IPS-20b (cell line): ENCODE measurements around the gene NRXN2.

Experiments
- H3K27ac ChIP-seq: one replicate; pipeline ENCODE4 v1.5.1; 2013; ENCODE audit warnings: low read length
- H3K27me3 ChIP-seq: 2 replicates; pipeline ENCODE4 v1.6.1; 2013; ENCODE audit warnings: mild to moderate bottlenecking, low read length, inconsistent platforms; ENCODE audit not compliant: insufficient read depth
- H3K36me3 ChIP-seq: 2 replicates; pipeline ENCODE4 v1.6.1; 2013; ENCODE audit warnings: low read depth, mild to moderate bottlenecking, inconsistent platforms, low read length, moderate library complexity; ENCODE audit not compliant: insufficient read depth
- H3K4me1 ChIP-seq: 2 replicates; pipeline ENCODE4 v1.6.1; 2013; ENCODE audit warnings: mild to moderate bottlenecking, control low read depth, inconsistent platforms, low read length, moderate library complexity; ENCODE audit not compliant: insufficient read depth
- H3K4me3 ChIP-seq: 2 replicates; pipeline ENCODE4 v1.5.1; 2013; ENCODE audit warnings: mild to moderate bottlenecking, low read length, inconsistent platforms
- H3K9ac ChIP-seq: 2 replicates; pipeline ENCODE4 v1.6.1; 2013; ENCODE audit warnings: low read depth, mild to moderate bottlenecking, inconsistent platforms, low read length, moderate library complexity
- H3K9me3 ChIP-seq: 2 replicates; pipeline ENCODE4 v1.6.1; 2013; ENCODE audit warnings: mild to moderate bottlenecking, low read depth, low read length, inconsistent platforms; ENCODE audit not compliant: insufficient read depth

NRXN2 gene

GRCh38 chr11:64558869-64559268, 164.1 kb downstream of the NRXN2 start:
- H3K4me3 ChIP-seq = no peak overlapping the region
- H3K27ac ChIP-seq = no peak overlapping the region
- peaks cover 18% of the 10 kb centered on the region; the same call in 1 of the 2 replicates for H3K4me1 ChIP-seq
- H3K27me3 ChIP-seq = no peaks in the 10 kb centered on the region
- no peak overlapping the region for H3K9ac ChIP-seq
- H3K36me3 ChIP-seq = no peaks in the 10 kb centered on the region
- no peaks in the 10 kb centered on the region for H3K9me3 ChIP-seq

GRCh38 chr11:64558065-64558745, 164.8 kb downstream of the NRXN2 start:
- H3K27ac ChIP-seq = no peak overlapping the region
- H3K9me3 ChIP-seq = 0 out of 2 replicates have a peak, but pooled peaks cover under 1% of the 10 kb centered on the region
- peaks cover 18% of the 10 kb centered on the region; the same call in 1 of the 2 replicates for H3K4me1 ChIP-seq
- H3K9ac ChIP-seq = no peak overlapping the region
- no peaks in the 10 kb centered on the region for H3K36me3 ChIP-seq
- no peak overlapping the region for H3K4me3 ChIP-seq
- H3K27me3 ChIP-seq = no peaks in the 10 kb centered on the region

- Histone ChIP-seq H3K27ac (no peak overlapping the region), H3K4me3 (no peak overlapping the region), H3K9me3 (peaks cover 4% of the 10 kb centered on the region; the same call in 1 of the 2 replicates), H3K4me1 (peaks cover 18% of the 10 kb centered on the region; the same call in 1 of the 2 replicates), H3K27me3 (no peaks in the 10 kb centered on the region), H3K36me3 (no peaks in the 10 kb centered on the region), H3K9ac (no peak overlapping the region)
These were observed 166.2 kb downstream of the NRXN2 start for GRCh38 chr11:64556721-64557250.
